ENCODE measurements around the gene FBXW8.

- TF ChIP-seq CTCF (IDR thresholded peaks at IDR 0.05): no peak
- no peak for TF ChIP-seq POLR2A (IDR thresholded peaks at IDR 0.05)
- TF ChIP-seq POLR2AphosphoS5 (IDR thresholded peaks at IDR 0.05; ENCODE audit: insufficient read depth in 1 of 2, low read depth in 1 of 2): no peak
These were observed 156.3 kb downstream of the FBXW8 start for GRCh38 chr12:117067016-117067415.

Data from vagina (tissue), 2 donors.